Measurements from ENCODE around the gene CLDN4. TPM values are rescaled to one million over a fixed set of nuclear protein-coding genes. Genes with fewer than 3 reads are reported as not detected.

Gene CLDN4
- total and polyA plus RNA-seq, 8 donors: 2.4 to 523 (median 18.9) TPM; not detected in 1

- peaks cover 5 to 25% (median 10%) of the 10 kb centered on the region in 4 donors for H3K4me1 ChIP-seq
- peaks cover 0 to 14% (median 0%) of the 10 kb centered on the region in 3 donors for H3K27me3 ChIP-seq
- no peak for TF ChIP-seq CTCF (IDR thresholded peaks at IDR 0.05)
- TF ChIP-seq EP300 (IDR thresholded peaks at IDR 0.05): no peak
- TF ChIP-seq POLR2AphosphoS5 (IDR thresholded peaks at IDR 0.05): no peak
- TF ChIP-seq POLR2A (IDR thresholded peaks at IDR 0.05): no peak
- 50 to 65% (median 56%) methylated on average over 15 of the region's 15 CpGs for WGBS, 5 donors
- intact Hi-C loops (cut with DNase I; ENCODE audit: low total_unique reads): no loop called here
- no peak overlapping the region for H3K27ac ChIP-seq
- no peaks in the 10 kb centered on the region for H3K9me3 ChIP-seq
- no peaks in the 10 kb centered on the region for H3K36me3 ChIP-seq
- no peak overlapping the region for H3K4me3 ChIP-seq
- DNase-seq: peak in 1 of 2 donors; percentile 78
Observed at GRCh38 chr7:73822319-73823173, 8.2 kb upstream of the CLDN4 start.

GRCh38 chr7:73823257-73823656 lies 7.5 kb upstream of the CLDN4 start:
- H3K27ac ChIP-seq: no peak overlapping the region
- H3K9me3 ChIP-seq: no peaks in the 10 kb centered on the region
- intact Hi-C loops (cut with DNase I; ENCODE audit: low total_unique reads): no loop called here
- H3K4me3 ChIP-seq: no peak overlapping the region
- H3K36me3 ChIP-seq: no peaks in the 10 kb centered on the region
- 66 to 76% (median 74%) methylated on average over 5 of the region's 5 CpGs for WGBS, 5 donors
- no peak for DNase-seq
- H3K4me1 ChIP-seq: peaks cover 10 to 32% (median 17%) of the 10 kb centered on the region in 4 donors
- peaks cover 0 to 14% (median 0%) of the 10 kb centered on the region in 3 donors for H3K27me3 ChIP-seq
- no peak for TF ChIP-seq POLR2AphosphoS5 (IDR thresholded peaks at IDR 0.05)
- no peak for TF ChIP-seq CTCF (IDR thresholded peaks at IDR 0.05)
- TF ChIP-seq POLR2A (IDR thresholded peaks at IDR 0.05): no peak
- TF ChIP-seq EP300 (IDR thresholded peaks at IDR 0.05): no peak

GRCh38 chr7:73823873-73824592 lies 6.8 kb upstream of the CLDN4 start:
- WGBS, 5 donors: 83 to 89% (median 85%) methylated on average over 11 of the region's 11 CpGs
- DNase-seq: no peak
- no peaks in the 10 kb centered on the region for H3K9me3 ChIP-seq
- H3K4me3 ChIP-seq: no peak overlapping the region
- H3K27me3 ChIP-seq: peaks cover 0 to 21% (median 0%) of the 10 kb centered on the region in 3 donors
- peaks cover 12 to 40% (median 24%) of the 10 kb centered on the region in 4 donors for H3K4me1 ChIP-seq
- TF ChIP-seq POLR2A (IDR thresholded peaks at IDR 0.05) (no peak), CTCF (IDR thresholded peaks at IDR 0.05) (no peak), EP300 (IDR thresholded peaks at IDR 0.05) (no peak), POLR2AphosphoS5 (IDR thresholded peaks at IDR 0.05) (no peak)
- H3K36me3 ChIP-seq: no peaks in the 10 kb centered on the region
- H3K27ac ChIP-seq: no peak overlapping the region
- intact Hi-C loops (cut with DNase I; ENCODE audit: low total_unique reads): no loop called here

- Histone ChIP-seq H3K4me1 (peaks cover 20 to 49% (median 33%) of the 10 kb centered on the region in 4 donors), H3K9me3 (no peaks in the 10 kb centered on the region), H3K27me3 (peaks cover 0 to 25% (median 0%) of the 10 kb centered on the region in 3 donors), H3K36me3 (no peaks in the 10 kb centered on the region), H3K4me3 (no peak overlapping the region), H3K27ac (no peak overlapping the region)
- WGBS, 5 donors: 60 to 71% (median 71%) methylated on average over 9 of the region's 9 CpGs
- no peak for DNase-seq
- TF ChIP-seq EP300 (IDR thresholded peaks at IDR 0.05) (no peak), POLR2AphosphoS5 (IDR thresholded peaks at IDR 0.05) (no peak), POLR2A (IDR thresholded peaks at IDR 0.05) (no peak), CTCF (IDR thresholded peaks at IDR 0.05) (no peak)
- intact Hi-C loops (cut with DNase I; ENCODE audit: low total_unique reads): no loop called here
Observed at GRCh38 chr7:73824986-73825385, 5.8 kb upstream of the CLDN4 start.

Data from stomach (tissue), 9 donors.